GM21528 (cell line): ENCODE results near the gene PTPRJ.
"Not testable (repeated sequence)": the region's sequence is repeated elsewhere in the genome, so short reads cannot be mapped to it uniquely, and the experiment has no call there.

ENCODE experiments used
- ATAC-seq: cut with Tn5 transposase; IDR thresholded peaks from one replicate; pipeline ENCODE4 v1.9.1; 2021; ENCODE audit warnings: mild to moderate bottlenecking, moderate library complexity; ENCODE audit not compliant: unreplicated experiment, low FRiP score

Gene PTPRJ

GRCh38 chr11:48013269-48013901, 33.0 kb downstream of the PTPRJ start:
- peak; percentile 65 for ATAC-seq

- ATAC-seq, result no peak
These were observed 34.6 kb downstream of the PTPRJ start for GRCh38 chr11:48014917-48015316.

GRCh38 chr11:48017105-48017830, 36.9 kb downstream of the PTPRJ start:
- ATAC-seq, result no peak

GRCh38 chr11:48017831-48018527, 37.6 kb downstream of the PTPRJ start:
- ATAC-seq, result no peak

GRCh38 chr11:48018528-48019216, 38.3 kb downstream of the PTPRJ start:
- no peak for ATAC-seq

GRCh38 chr11:48019217-48019584, 38.8 kb downstream of the PTPRJ start:
- ATAC-seq, result no peak

GRCh38 chr11:48019595-48019994, 39.2 kb downstream of the PTPRJ start:
- no peak for ATAC-seq

GRCh38 chr11:48020092-48020755, 39.9 kb downstream of the PTPRJ start:
- ATAC-seq, result peak; percentile 81

- ATAC-seq, result not testable (repeated sequence)
These were observed 41.0 kb downstream of the PTPRJ start for GRCh38 chr11:48021201-48021820.

- no peak for ATAC-seq
These were observed 42.1 kb downstream of the PTPRJ start for GRCh38 chr11:48022445-48022844.

GRCh38 chr11:48023608-48024007, 43.2 kb downstream of the PTPRJ start:
- not testable (repeated sequence) for ATAC-seq

GRCh38 chr11:48024635-48025071, 44.3 kb downstream of the PTPRJ start:
- no peak for ATAC-seq

GRCh38 chr11:48025293-48025983, 45.1 kb downstream of the PTPRJ start:
- no peak for ATAC-seq

GRCh38 chr11:48025984-48026340, 45.6 kb downstream of the PTPRJ start:
- ATAC-seq, result no peak

GRCh38 chr11:48028914-48029680, 48.7 kb downstream of the PTPRJ start:
- ATAC-seq, result no peak

GRCh38 chr11:48029681-48030290, 49.4 kb downstream of the PTPRJ start:
- ATAC-seq, result no peak

- ATAC-seq, result no peak
These were observed 51.2 kb downstream of the PTPRJ start for GRCh38 chr11:48031602-48032001.

GRCh38 chr11:48032721-48033120, 52.4 kb downstream of the PTPRJ start:
- no peak for ATAC-seq
